ENCODE data around the gene PAX7.

The PAX7 gene

DNA sequence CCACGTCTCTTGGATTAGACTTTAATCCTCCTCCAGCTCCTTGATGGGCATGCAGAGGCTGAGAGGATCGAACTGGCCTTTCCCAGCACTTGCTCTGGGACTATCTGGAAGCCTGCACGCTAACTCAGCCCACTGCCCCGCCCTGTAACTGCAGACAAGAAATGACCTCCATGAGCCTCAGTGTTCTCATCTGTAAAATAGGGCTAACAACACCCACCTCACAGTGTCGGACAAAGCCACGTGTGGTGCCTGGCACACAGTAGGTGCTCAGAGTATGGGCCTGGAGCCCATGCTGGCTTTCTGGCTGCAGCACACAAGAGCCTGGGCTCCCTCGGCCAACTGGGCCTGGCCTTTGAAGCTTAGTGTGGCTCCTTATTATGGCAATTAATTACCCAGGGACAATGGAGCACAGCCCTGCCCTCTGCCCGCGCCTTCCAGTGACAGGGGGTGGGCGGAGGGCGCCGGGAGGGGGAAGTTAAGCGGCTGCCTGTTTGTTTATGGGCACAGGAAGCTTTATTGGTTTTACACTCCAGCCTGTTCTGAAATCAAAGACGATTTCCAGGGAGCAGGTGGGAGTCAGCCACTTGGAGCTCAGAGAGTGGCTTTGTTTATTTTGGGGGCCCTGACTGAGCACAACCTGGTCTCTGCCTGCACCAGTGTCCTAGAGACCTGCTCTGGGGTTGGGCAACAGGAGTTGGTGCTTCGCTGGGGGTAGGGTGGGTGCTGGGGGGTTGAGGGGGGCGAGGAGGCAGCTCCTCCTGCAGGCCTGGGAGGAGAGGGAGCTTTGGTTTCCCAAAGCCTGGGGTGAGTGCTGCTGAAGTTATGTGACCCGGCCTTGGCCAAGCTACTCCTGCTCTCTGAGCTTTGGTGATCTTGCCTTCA, 31.0 kb downstream of the PAX7 start:
- no peak overlapping the region for H3K9ac ChIP-seq (ENCODE audit: low read depth in 1 of 2, low read length in 2 of 2)
- no peaks in the 10 kb centered on the region for H3K9me3 ChIP-seq (ENCODE audit: control insufficient read depth in 1 of 2, low read length in 2 of 2)
- H3K4me3 ChIP-seq (ENCODE audit: low read depth in 1 of 2, low read length in 2 of 2), result no peak overlapping the region
- H3K36me3 ChIP-seq (ENCODE audit: control insufficient read depth in 1 of 2, insufficient read depth in 2 of 2, low read length in 2 of 2), result no peaks in the 10 kb centered on the region
- H3K27ac ChIP-seq (ENCODE audit: low read depth, low read length), result no peak overlapping the region
- H3K27me3 ChIP-seq (ENCODE audit: control insufficient read depth in 1 of 2, insufficient read depth in 2 of 2, low read length in 2 of 2), result peaks cover 8 to 15% of the 10 kb centered on the region in 2 donors
- H3K4me1 ChIP-seq (ENCODE audit: control insufficient read depth in 1 of 2, insufficient read depth in 2 of 2, low read length in 2 of 2), result no peaks in the 10 kb centered on the region

DNA sequence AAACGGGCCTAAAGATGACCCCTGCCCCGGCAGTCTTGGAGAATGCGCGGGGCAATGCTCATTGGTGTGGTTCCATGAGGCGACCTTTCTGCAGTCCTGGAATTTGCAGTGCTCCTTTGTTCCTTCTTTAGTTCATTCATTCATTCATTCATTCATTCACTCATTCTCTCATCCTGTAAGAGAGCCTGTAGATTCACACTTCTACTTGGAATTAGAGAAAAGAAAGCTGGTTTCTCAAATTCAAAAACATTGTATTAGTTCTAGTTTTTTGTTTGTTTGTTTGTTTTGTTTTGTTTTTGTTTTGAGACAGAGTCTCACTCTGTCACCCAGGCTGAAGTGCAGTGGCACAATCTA, 31.6 kb downstream of the PAX7 start:
- peaks cover 8 to 15% of the 10 kb centered on the region in 2 donors for H3K27me3 ChIP-seq (ENCODE audit: control insufficient read depth in 1 of 2, insufficient read depth in 2 of 2, low read length in 2 of 2)
- no peaks in the 10 kb centered on the region for H3K4me1 ChIP-seq (ENCODE audit: control insufficient read depth in 1 of 2, insufficient read depth in 2 of 2, low read length in 2 of 2)

DNA sequence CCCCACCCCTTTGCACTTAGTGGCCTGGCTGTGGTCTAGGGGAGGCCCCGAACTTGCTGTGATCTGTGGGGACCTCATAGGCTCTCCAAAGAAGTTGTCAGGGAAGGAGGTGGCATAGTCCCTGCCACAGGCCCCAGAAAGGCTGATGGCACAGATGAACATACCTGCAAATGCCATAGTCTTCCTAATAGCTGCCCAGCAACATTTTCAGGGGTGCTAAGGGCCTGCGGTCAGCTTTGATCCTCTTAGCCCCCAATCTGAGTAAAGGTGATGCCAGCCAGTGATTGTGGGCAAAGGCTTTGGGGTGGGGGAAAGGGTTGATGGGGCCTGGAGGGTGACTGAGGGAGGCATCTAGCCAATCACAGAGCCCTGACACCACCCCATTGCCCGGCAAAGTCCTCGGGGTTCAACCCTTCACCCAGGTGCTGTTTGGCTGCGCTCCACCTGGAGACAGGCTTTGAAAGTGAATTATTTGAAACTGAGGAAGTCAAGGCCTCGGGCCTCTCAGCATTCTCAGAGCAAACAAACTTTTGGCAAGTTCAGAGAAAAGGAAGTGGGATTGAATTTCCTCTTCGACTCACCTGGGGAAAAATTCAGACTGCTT, 35.8 kb downstream of the PAX7 start:
- Histone ChIP-seq H3K36me3 (ENCODE audit: control insufficient read depth in 1 of 2, insufficient read depth in 2 of 2, low read length in 2 of 2) (no peaks in the 10 kb centered on the region), H3K9ac (ENCODE audit: low read depth in 1 of 2, low read length in 2 of 2) (no peak overlapping the region), H3K4me1 (ENCODE audit: control insufficient read depth in 1 of 2, insufficient read depth in 2 of 2, low read length in 2 of 2) (no peaks in the 10 kb centered on the region), H3K9me3 (ENCODE audit: control insufficient read depth in 1 of 2, low read length in 2 of 2) (no peaks in the 10 kb centered on the region), H3K27ac (ENCODE audit: low read depth, low read length) (no peak overlapping the region), H3K4me3 (ENCODE audit: low read depth in 1 of 2, low read length in 2 of 2) (no peak overlapping the region), H3K27me3 (ENCODE audit: control insufficient read depth in 1 of 2, insufficient read depth in 2 of 2, low read length in 2 of 2) (peaks cover 0 to 11% of the 10 kb centered on the region in 2 donors)

More for the DNA sequence above, 31.6 kb downstream of the PAX7 start:
- H3K36me3 ChIP-seq (ENCODE audit: control insufficient read depth in 1 of 2, insufficient read depth in 2 of 2, low read length in 2 of 2), result no peaks in the 10 kb centered on the region
- H3K4me3 ChIP-seq (ENCODE audit: low read depth in 1 of 2, low read length in 2 of 2), result no peak overlapping the region
- no peak overlapping the region for H3K27ac ChIP-seq (ENCODE audit: low read depth, low read length)
- no peaks in the 10 kb centered on the region for H3K9me3 ChIP-seq (ENCODE audit: control insufficient read depth in 1 of 2, low read length in 2 of 2)
- H3K9ac ChIP-seq (ENCODE audit: low read depth in 1 of 2, low read length in 2 of 2), result no peak overlapping the region

- H3K4me3 ChIP-seq (ENCODE audit: low read depth in 1 of 2, low read length in 2 of 2), result no peak overlapping the region
- H3K4me1 ChIP-seq (ENCODE audit: control insufficient read depth in 1 of 2, insufficient read depth in 2 of 2, low read length in 2 of 2), result no peaks in the 10 kb centered on the region
- H3K27me3 ChIP-seq (ENCODE audit: control insufficient read depth in 1 of 2, insufficient read depth in 2 of 2, low read length in 2 of 2), result peaks cover 0 to 11% of the 10 kb centered on the region in 2 donors
- no peaks in the 10 kb centered on the region for H3K36me3 ChIP-seq (ENCODE audit: control insufficient read depth in 1 of 2, insufficient read depth in 2 of 2, low read length in 2 of 2)
- no peak overlapping the region for H3K9ac ChIP-seq (ENCODE audit: low read depth in 1 of 2, low read length in 2 of 2)
- H3K9me3 ChIP-seq (ENCODE audit: control insufficient read depth in 1 of 2, low read length in 2 of 2), result no peaks in the 10 kb centered on the region
- H3K27ac ChIP-seq (ENCODE audit: low read depth, low read length), result no peak overlapping the region
Measured at GRCh38 chr1:18667333-18667732, 36.7 kb downstream of the PAX7 start.

GRCh38 chr1:18668046-18668445, 37.4 kb downstream of the PAX7 start:
- Histone ChIP-seq H3K27ac (ENCODE audit: low read depth, low read length) (no peak overlapping the region), H3K27me3 (ENCODE audit: control insufficient read depth in 1 of 2, insufficient read depth in 2 of 2, low read length in 2 of 2) (peaks cover 0 to 11% of the 10 kb centered on the region in 2 donors), H3K4me1 (ENCODE audit: control insufficient read depth in 1 of 2, insufficient read depth in 2 of 2, low read length in 2 of 2) (no peaks in the 10 kb centered on the region), H3K9me3 (ENCODE audit: control insufficient read depth in 1 of 2, low read length in 2 of 2) (no peaks in the 10 kb centered on the region), H3K4me3 (ENCODE audit: low read depth in 1 of 2, low read length in 2 of 2) (no peak overlapping the region), H3K36me3 (ENCODE audit: control insufficient read depth in 1 of 2, insufficient read depth in 2 of 2, low read length in 2 of 2) (no peaks in the 10 kb centered on the region), H3K9ac (ENCODE audit: low read depth in 1 of 2, low read length in 2 of 2) (no peak overlapping the region)

DNA sequence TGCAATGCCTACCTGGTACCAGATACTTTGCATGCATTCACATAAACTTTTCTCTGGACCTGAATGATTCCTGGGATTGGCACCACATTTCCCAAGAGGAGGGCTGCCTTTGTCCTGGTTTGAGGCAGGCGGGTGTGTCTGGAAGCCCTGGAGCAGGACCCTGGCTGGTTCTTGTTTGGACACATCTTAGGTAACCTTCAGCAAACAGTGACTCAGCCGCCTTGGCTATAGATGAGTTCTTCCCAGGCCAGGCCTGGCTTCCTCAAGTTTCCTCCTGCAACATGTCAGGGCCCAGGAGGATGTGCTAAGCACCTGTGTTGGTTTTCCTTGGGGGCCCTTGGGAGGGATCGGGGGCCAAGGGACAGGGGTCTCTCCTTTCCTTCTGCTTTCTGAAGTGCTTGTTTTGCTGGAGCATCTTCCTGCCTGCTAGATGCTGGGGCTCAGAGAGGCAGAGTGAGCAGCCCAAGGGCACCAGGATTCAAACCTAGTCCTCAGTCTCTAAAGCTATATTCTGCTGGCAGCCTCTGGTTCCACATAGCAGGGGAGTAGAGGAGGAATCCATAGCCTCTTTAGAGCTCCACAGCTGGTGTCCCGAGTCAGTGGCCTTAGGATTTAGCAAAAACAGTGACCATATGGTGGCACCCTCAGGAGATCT, 38.2 kb downstream of the PAX7 start:
- H3K36me3 ChIP-seq (ENCODE audit: control insufficient read depth in 1 of 2, insufficient read depth in 2 of 2, low read length in 2 of 2), result no peaks in the 10 kb centered on the region
- H3K27me3 ChIP-seq (ENCODE audit: control insufficient read depth in 1 of 2, insufficient read depth in 2 of 2, low read length in 2 of 2), result peaks cover 0 to 8% of the 10 kb centered on the region in 2 donors
- no peak overlapping the region for H3K4me3 ChIP-seq (ENCODE audit: low read depth in 1 of 2, low read length in 2 of 2)
- H3K27ac ChIP-seq (ENCODE audit: low read depth, low read length), result no peak overlapping the region
- no peaks in the 10 kb centered on the region for H3K9me3 ChIP-seq (ENCODE audit: control insufficient read depth in 1 of 2, low read length in 2 of 2)
- no peaks in the 10 kb centered on the region for H3K4me1 ChIP-seq (ENCODE audit: control insufficient read depth in 1 of 2, insufficient read depth in 2 of 2, low read length in 2 of 2)
- H3K9ac ChIP-seq (ENCODE audit: low read depth in 1 of 2, low read length in 2 of 2), result no peak overlapping the region

GRCh38 chr1:18670121-18670867, 39.6 kb downstream of the PAX7 start:
- Histone ChIP-seq H3K27me3 (ENCODE audit: control insufficient read depth in 1 of 2, insufficient read depth in 2 of 2, low read length in 2 of 2) (peaks cover 5 to 6% of the 10 kb centered on the region in 2 donors), H3K9ac (ENCODE audit: low read depth in 1 of 2, low read length in 2 of 2) (no peak overlapping the region), H3K4me3 (ENCODE audit: low read depth in 1 of 2, low read length in 2 of 2) (no peak overlapping the region), H3K27ac (ENCODE audit: low read depth, low read length) (no peak overlapping the region), H3K9me3 (ENCODE audit: control insufficient read depth in 1 of 2, low read length in 2 of 2) (no peaks in the 10 kb centered on the region), H3K36me3 (ENCODE audit: control insufficient read depth in 1 of 2, insufficient read depth in 2 of 2, low read length in 2 of 2) (no peaks in the 10 kb centered on the region), H3K4me1 (ENCODE audit: control insufficient read depth in 1 of 2, insufficient read depth in 2 of 2, low read length in 2 of 2) (no peaks in the 10 kb centered on the region)

DNA sequence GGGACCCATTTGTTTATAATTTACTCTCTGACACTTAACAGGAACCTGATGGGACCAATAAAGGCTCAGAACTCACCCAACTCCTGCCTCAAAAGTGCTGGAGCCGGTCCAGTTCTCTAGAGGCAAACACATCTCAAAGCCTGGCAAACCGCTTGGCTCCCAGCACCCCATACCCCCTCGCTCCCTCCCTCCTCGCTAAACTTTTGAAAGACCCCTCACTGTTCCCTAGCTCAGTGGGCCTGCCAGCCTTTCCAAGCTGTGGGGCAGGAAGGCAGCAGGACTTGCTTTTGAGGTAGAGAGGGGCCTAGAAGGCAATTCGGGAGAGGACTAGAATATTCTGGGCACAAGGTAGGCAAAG, 40.2 kb downstream of the PAX7 start:
- H3K4me1 ChIP-seq (ENCODE audit: control insufficient read depth in 1 of 2, insufficient read depth in 2 of 2, low read length in 2 of 2), result no peaks in the 10 kb centered on the region

GRCh38 chr1:18673976-18674375, 43.3 kb downstream of the PAX7 start:
- H3K27me3 ChIP-seq (ENCODE audit: control insufficient read depth in 1 of 2, insufficient read depth in 2 of 2, low read length in 2 of 2), result peaks cover 6 to 7% of the 10 kb centered on the region in 2 donors

More for the DNA sequence above, 40.2 kb downstream of the PAX7 start:
- Histone ChIP-seq H3K27me3 (ENCODE audit: control insufficient read depth in 1 of 2, insufficient read depth in 2 of 2, low read length in 2 of 2) (peaks cover 6 to 7% of the 10 kb centered on the region in 2 donors), H3K36me3 (ENCODE audit: control insufficient read depth in 1 of 2, insufficient read depth in 2 of 2, low read length in 2 of 2) (no peaks in the 10 kb centered on the region), H3K9me3 (ENCODE audit: control insufficient read depth in 1 of 2, low read length in 2 of 2) (no peaks in the 10 kb centered on the region), H3K4me3 (ENCODE audit: low read depth in 1 of 2, low read length in 2 of 2) (no peak overlapping the region), H3K27ac (ENCODE audit: low read depth, low read length) (no peak overlapping the region), H3K9ac (ENCODE audit: low read depth in 1 of 2, low read length in 2 of 2) (no peak overlapping the region)

More at GRCh38 chr1:18673976-18674375, 43.3 kb downstream of the PAX7 start:
- no peak overlapping the region for H3K9ac ChIP-seq (ENCODE audit: low read depth in 1 of 2, low read length in 2 of 2)
- H3K4me1 ChIP-seq (ENCODE audit: control insufficient read depth in 1 of 2, insufficient read depth in 2 of 2, low read length in 2 of 2), result no peaks in the 10 kb centered on the region
- no peak overlapping the region for H3K27ac ChIP-seq (ENCODE audit: low read depth, low read length)
- no peaks in the 10 kb centered on the region for H3K9me3 ChIP-seq (ENCODE audit: control insufficient read depth in 1 of 2, low read length in 2 of 2)
- H3K4me3 ChIP-seq (ENCODE audit: low read depth in 1 of 2, low read length in 2 of 2), result no peak overlapping the region
- H3K36me3 ChIP-seq (ENCODE audit: control insufficient read depth in 1 of 2, insufficient read depth in 2 of 2, low read length in 2 of 2), result no peaks in the 10 kb centered on the region

Data from duodenal mucosa (tissue), 2 donors.